HEK293 (cell line): ENCODE data around the gene MMS22L.

ENCODE experiments used
- CTCF ChIA-PET: fragments of 350-600 bp; formaldehyde crosslinking; extraction: SDS; loops from one replicate; lab custom pipeline; 2021; ENCODE audit warnings: antibody characterized with exemption; lab: Yijun Ruan, JAX
- POLR2A ChIA-PET: fragments of 300-600 bp; formaldehyde crosslinking; extraction: SDS; loops from one replicate; lab custom pipeline; 2020; ENCODE audit warnings: antibody characterized with exemption, inconsistent platforms; lab: Yijun Ruan, JAX
- H3K27ac ChIP-seq: fragments of 200-500 bp; sonication (Bioruptor generic); 2 replicates; pipeline ENCODE4 v1.5.1; 2014; ENCODE audit warnings: low read depth, low read length, control low read depth, inconsistent platforms; ENCODE audit errors: extremely low read depth
- H3K36me3 ChIP-seq, 2 experiments: fragments of 200-500 bp in 1 of 2; sonication (Bioruptor generic) in 1 of 2; 1 replicate in 1 of 2; 2 replicates in 1 of 2; pipeline ENCODE4 v1.5.1; 2014 to 2017; ENCODE audit warnings: inconsistent platforms in 2 of 2, low read length in 2 of 2; ENCODE audit not compliant: control insufficient read depth in 2 of 2, insufficient read depth in 1 of 2
- H3K4me1 ChIP-seq: fragments of 200-500 bp; sonication (Bioruptor generic); 2 replicates; pipeline ENCODE4 v1.5.1; 2014; ENCODE audit warnings: mild to moderate bottlenecking, low read length, inconsistent platforms; ENCODE audit not compliant: control insufficient read depth, insufficient read depth
- H3K4me3 ChIP-seq: 2 replicates; pipeline ENCODE4 v1.5.1; 2011; ENCODE audit warnings: low read depth, mild to moderate bottlenecking, control low read depth, low read length, moderate library complexity
- H3K9me3 ChIP-seq: fragments of 200-500 bp; sonication (Bioruptor generic); 2 replicates; pipeline ENCODE4 v1.5.1; 2014; ENCODE audit warnings: low read depth, low read length, inconsistent platforms; ENCODE audit not compliant: control insufficient read depth, insufficient read depth
- ATF2 ChIP-seq: fragments of 450-650 bp; formaldehyde crosslinking; IDR thresholded peaks from 2 replicates; pipeline ENCODE4 v1.5.1; 2016; ENCODE audit warnings: missing biosample characterization, missing genetic modification characterization, low read depth
- MEIS1 ChIP-seq: sonication (generic); formaldehyde crosslinking; IDR thresholded peaks from 2 replicates; pipeline ENCODE4 v1.8.1; 2022; ENCODE audit warnings: missing genetic modification reagents, mild to moderate bottlenecking, borderline replicate concordance
- RBAK ChIP-seq: fragments of 450-650 bp; formaldehyde crosslinking; IDR thresholded peaks from 2 replicates; pipeline ENCODE4 v1.5.1; 2016; ENCODE audit warnings: missing biosample characterization, missing genetic modification characterization
- SCRT1 ChIP-seq: fragments of 450-650 bp; formaldehyde crosslinking; IDR thresholded peaks from 2 replicates; pipeline ENCODE4 v1.5.1; 2016; ENCODE audit warnings: missing biosample characterization, missing genetic modification characterization, borderline replicate concordance
- SCRT2 ChIP-seq: fragments of 450-650 bp; formaldehyde crosslinking; IDR thresholded peaks from 2 replicates; pipeline ENCODE4 v1.5.1; 2016; ENCODE audit warnings: missing biosample characterization, missing genetic modification characterization
- SP7 ChIP-seq: fragments of 450-650 bp; formaldehyde crosslinking; IDR thresholded peaks from 2 replicates; pipeline ENCODE4 v1.5.1; 2016; ENCODE audit warnings: missing biosample characterization, missing genetic modification characterization
- ZBTB7A ChIP-seq: fragments of 450-650 bp; formaldehyde crosslinking; IDR thresholded peaks from 2 replicates; pipeline ENCODE4 v1.5.1; 2016; ENCODE audit warnings: low read depth, missing biosample characterization, missing genetic modification characterization
- ZFP41 ChIP-seq: fragments of 450-650 bp; formaldehyde crosslinking; IDR thresholded peaks from 2 replicates; pipeline ENCODE4 v1.5.1; 2016; ENCODE audit warnings: missing biosample characterization, missing genetic modification characterization, borderline replicate concordance
- ZNF148 ChIP-seq: fragments of 450-650 bp; formaldehyde crosslinking; IDR thresholded peaks from 2 replicates; pipeline ENCODE4 v1.5.0; 2017; ENCODE audit warnings: missing biosample characterization, missing genetic modification characterization, borderline replicate concordance
- ZNF211 ChIP-seq: fragments of 450-650 bp; formaldehyde crosslinking; IDR thresholded peaks from 2 replicates; pipeline ENCODE4 v1.5.1; 2016; ENCODE audit warnings: low read depth, missing biosample characterization, missing genetic modification characterization
- ZNF23 ChIP-seq: fragments of 450-650 bp; formaldehyde crosslinking; IDR thresholded peaks from 2 replicates; pipeline ENCODE4 v1.5.1; 2016; ENCODE audit warnings: missing biosample characterization, missing genetic modification characterization, borderline replicate concordance
- ZNF324 ChIP-seq: fragments of 450-650 bp; formaldehyde crosslinking; IDR thresholded peaks from 2 replicates; pipeline ENCODE4 v1.5.1; 2016; ENCODE audit warnings: missing biosample characterization, missing genetic modification characterization
- ZNF404 ChIP-seq: fragments of 450-650 bp; formaldehyde crosslinking; IDR thresholded peaks from 2 replicates; pipeline ENCODE4 v1.5.1; 2017; ENCODE audit warnings: missing biosample characterization, missing genetic modification characterization
- ZNF510 ChIP-seq: fragments of 450-650 bp; formaldehyde crosslinking; IDR thresholded peaks from 2 replicates; pipeline ENCODE4 v1.5.1; 2018; ENCODE audit warnings: mild to moderate bottlenecking, missing genetic modification characterization, missing biosample characterization; ENCODE audit not compliant: insufficient replicate concordance
- ZNF561 ChIP-seq: fragments of 450-650 bp; IDR thresholded peaks from 2 replicates; pipeline ENCODE4 v1.5.1; 2018; ENCODE audit warnings: missing biosample characterization, missing genetic modification characterization, borderline replicate concordance
- ZNF600 ChIP-seq: fragments of 450-650 bp; formaldehyde crosslinking; IDR thresholded peaks from 2 replicates; pipeline ENCODE4 v1.5.1; 2016; ENCODE audit warnings: missing biosample characterization, missing genetic modification characterization
- ZNF670 ChIP-seq: fragments of 450-650 bp; formaldehyde crosslinking; IDR thresholded peaks from 2 replicates; pipeline ENCODE4 v1.5.1; 2016; ENCODE audit warnings: missing biosample characterization, missing genetic modification characterization, low read depth
- ZNF747 ChIP-seq: fragments of 450-650 bp; formaldehyde crosslinking; IDR thresholded peaks from 2 replicates; pipeline ENCODE4 v1.5.1; 2016; ENCODE audit warnings: missing biosample characterization, missing genetic modification characterization
- ZNF830 ChIP-seq: fragments of 450-650 bp; IDR thresholded peaks from 2 replicates; pipeline ENCODE4 v1.5.0; 2018; ENCODE audit warnings: missing biosample characterization, missing genetic modification characterization, low read depth, mild to moderate bottlenecking, moderate library complexity
- ZNF843 ChIP-seq: fragments of 450-650 bp; formaldehyde crosslinking; IDR thresholded peaks from 2 replicates; pipeline ENCODE4 v1.5.1; 2016; ENCODE audit warnings: missing biosample characterization, missing genetic modification characterization
- ZSCAN30 ChIP-seq: fragments of 450-650 bp; IDR thresholded peaks from 2 replicates; pipeline ENCODE4 v1.5.1; 2018; ENCODE audit warnings: missing biosample characterization, mild to moderate bottlenecking, missing genetic modification characterization, moderate library complexity
- TF ChIP-seq, protein P1 (sequence below): fragments of 450-650 bp; formaldehyde crosslinking; IDR thresholded peaks from 2 replicates; pipeline ENCODE4 v1.5.1; 2016; ENCODE audit warnings: missing biosample characterization, missing genetic modification characterization
- TF ChIP-seq, protein P2 (sequence below): fragments of 450-650 bp; formaldehyde crosslinking; IDR thresholded peaks from 2 replicates; pipeline ENCODE4 v1.5.1; 2017; ENCODE audit warnings: missing biosample characterization, missing genetic modification characterization
- TF ChIP-seq, protein P3 (sequence below): fragments of 450-650 bp; formaldehyde crosslinking; IDR thresholded peaks from 2 replicates; pipeline ENCODE4 v1.5.1; 2016; ENCODE audit warnings: missing biosample characterization, missing genetic modification characterization

MMS22L gene

DNA sequence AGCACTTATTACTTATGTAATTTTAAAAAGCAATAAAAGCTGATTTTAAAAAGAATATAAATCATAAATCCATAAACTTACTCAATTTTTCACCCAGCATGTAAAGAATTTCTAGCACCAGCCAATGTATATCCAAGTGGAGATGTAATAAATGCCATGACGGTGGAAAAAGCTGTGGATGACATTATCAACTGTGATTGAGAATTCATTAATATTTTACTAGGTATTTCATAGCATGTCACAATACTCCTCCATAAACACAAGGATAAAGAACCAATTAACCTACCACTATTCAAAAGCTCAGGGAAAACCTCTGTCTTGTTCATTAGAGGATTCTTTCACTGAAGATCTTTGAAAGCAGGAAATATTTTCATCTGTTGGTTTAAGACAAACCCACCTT is 13.2 kb downstream of the MMS22L start:
- peaks cover 62 to 91% of the 10 kb centered on the region in 2 experiments for H3K36me3 ChIP-seq
- no peak overlapping the region for H3K4me3 ChIP-seq
- CTCF ChIA-PET, result interaction anchor here (2.1 kb wide), 1 partner anchor 83 kb away, joined by 7 read pairs; no protein-coding TSS in a partner anchor
- H3K9me3 ChIP-seq, result no peaks in the 10 kb centered on the region
- no peak overlapping the region for H3K27ac ChIP-seq
- H3K4me1 ChIP-seq, result no peaks in the 10 kb centered on the region
- POLR2A ChIA-PET, result interaction anchor here (1.3 kb wide), 1 partner anchor 10 kb away, joined by 4 read pairs; no protein-coding TSS in a partner anchor
- TF ChIP-seq, protein P1, sequence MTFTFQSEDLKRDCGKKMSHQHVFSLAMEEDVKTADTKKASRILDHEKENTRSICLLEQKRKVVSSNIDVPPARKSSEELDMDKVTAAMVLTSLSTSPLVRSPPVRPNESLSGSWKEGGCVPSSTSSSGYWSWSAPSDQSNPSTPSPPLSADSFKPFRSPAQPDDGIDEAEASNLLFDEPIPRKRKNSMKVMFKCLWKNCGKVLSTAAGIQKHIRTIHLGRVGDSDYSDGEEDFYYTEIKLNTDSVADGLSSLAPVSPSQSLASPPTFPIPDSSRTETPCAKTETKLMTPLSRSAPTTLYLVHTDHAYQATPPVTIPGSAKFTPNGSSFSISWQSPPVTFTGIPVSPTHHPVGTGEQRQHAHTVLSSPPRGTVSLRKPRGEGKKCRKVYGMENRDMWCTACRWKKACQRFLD (tag by site-specific recombination), result no peak
- TF ChIP-seq ZNF324 (tag by site-specific recombination) (no peak), ZNF830 (tag by site-specific recombination) (no peak), RBAK (tag by site-specific recombination) (no peak), ZBTB7A (tag by site-specific recombination) (no peak), ZNF600 (tag by site-specific recombination) (no peak), ZNF23 (tag by site-specific recombination) (no peak), ZNF148 (tag by site-specific recombination) (no peak), ZNF670 (tag by site-specific recombination) (no peak), ZNF561 (tag by site-specific recombination) (no peak)
- TF ChIP-seq, protein P2, sequence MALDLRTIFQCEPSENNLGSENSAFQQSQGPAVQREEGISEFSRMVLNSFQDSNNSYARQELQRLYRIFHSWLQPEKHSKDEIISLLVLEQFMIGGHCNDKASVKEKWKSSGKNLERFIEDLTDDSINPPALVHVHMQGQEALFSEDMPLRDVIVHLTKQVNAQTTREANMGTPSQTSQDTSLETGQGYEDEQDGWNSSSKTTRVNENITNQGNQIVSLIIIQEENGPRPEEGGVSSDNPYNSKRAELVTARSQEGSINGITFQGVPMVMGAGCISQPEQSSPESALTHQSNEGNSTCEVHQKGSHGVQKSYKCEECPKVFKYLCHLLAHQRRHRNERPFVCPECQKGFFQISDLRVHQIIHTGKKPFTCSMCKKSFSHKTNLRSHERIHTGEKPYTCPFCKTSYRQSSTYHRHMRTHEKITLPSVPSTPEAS (tag by site-specific recombination), result no peak

DNA sequence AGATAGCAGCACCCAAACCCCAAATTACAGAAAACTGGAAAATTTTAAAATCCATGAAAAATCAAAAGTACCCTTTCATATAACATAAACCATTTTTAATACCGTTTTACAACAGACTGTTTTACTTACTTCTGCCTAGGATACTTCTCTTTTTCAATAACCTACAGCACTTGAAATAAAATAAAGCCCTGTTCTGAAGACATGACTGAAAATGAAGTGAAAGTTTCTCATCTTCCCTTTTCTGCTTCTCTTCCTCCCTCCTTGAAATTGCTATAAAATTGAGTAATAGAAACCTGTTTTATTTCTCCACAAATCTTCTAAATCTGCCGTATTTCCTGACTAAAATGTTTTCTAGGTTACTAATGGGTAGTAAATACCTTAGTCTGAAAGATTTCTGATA is 20.3 kb downstream of the MMS22L start:
- H3K4me3 ChIP-seq, result no peak overlapping the region
- CTCF ChIA-PET, result no interaction called here
- no peak overlapping the region for H3K27ac ChIP-seq
- POLR2A ChIA-PET, result no interaction called here
- H3K4me1 ChIP-seq, result no peaks in the 10 kb centered on the region
- H3K36me3 ChIP-seq, result peaks cover 79 to 86% of the 10 kb centered on the region in 2 experiments
- TF ChIP-seq ATF2 (tag by site-specific recombination), result no peak
- TF ChIP-seq ZSCAN30 (tag by site-specific recombination), result no peak
- no peak for TF ChIP-seq ZNF211 (tag by site-specific recombination)
- no peak for TF ChIP-seq ZNF747 (tag by site-specific recombination)
- TF ChIP-seq ZFP41, result no peak
- TF ChIP-seq ZNF843 (tag by site-specific recombination), result no peak
- no peak for TF ChIP-seq MEIS1 (CRISPR knock-in tag)
- no peak for TF ChIP-seq SP7
- no peak for TF ChIP-seq ZNF510 (tag by site-specific recombination)
- TF ChIP-seq, protein P3, sequence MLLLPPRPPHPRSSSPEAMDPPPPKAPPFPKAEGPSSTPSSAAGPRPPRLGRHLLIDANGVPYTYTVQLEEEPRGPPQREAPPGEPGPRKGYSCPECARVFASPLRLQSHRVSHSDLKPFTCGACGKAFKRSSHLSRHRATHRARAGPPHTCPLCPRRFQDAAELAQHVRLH (tag by site-specific recombination), result no peak
- no peak for TF ChIP-seq SCRT1 (tag by site-specific recombination)
- TF ChIP-seq ZNF404 (tag by site-specific recombination), result no peak
- no peak for TF ChIP-seq SCRT2 (tag by site-specific recombination)
- TF ChIP-seq, all 188 proteins: peak for 0
- no peaks in the 10 kb centered on the region for H3K9me3 ChIP-seq
